ENCODE data around the gene SPACA7.
"Not testable (repeated sequence)": the region's sequence is repeated elsewhere in the genome, so short reads cannot be mapped to it uniquely, and the experiment has no call there.

SPACA7 gene

DNA sequence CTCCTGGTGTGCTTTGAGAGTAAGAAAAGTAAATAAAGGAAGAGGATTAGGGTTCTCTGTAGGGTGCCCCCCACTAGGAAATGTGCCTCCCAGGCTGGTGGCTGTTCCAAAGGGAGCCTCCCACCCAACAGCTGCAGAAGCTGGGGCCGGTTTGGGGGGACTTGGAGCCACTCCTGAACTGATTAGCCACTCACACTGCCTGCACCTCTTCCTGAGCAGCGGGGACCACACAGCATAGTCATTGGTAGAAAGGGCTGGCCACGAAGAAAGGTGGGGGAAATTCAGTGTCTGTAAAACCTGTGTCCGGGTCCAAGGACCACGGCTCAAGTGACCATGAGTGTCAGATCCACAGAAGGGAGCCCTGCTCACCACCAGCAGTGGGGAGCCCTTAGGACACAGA, 55.6 kb downstream of the SPACA7 start:
- no peak for DNase-seq

DNA sequence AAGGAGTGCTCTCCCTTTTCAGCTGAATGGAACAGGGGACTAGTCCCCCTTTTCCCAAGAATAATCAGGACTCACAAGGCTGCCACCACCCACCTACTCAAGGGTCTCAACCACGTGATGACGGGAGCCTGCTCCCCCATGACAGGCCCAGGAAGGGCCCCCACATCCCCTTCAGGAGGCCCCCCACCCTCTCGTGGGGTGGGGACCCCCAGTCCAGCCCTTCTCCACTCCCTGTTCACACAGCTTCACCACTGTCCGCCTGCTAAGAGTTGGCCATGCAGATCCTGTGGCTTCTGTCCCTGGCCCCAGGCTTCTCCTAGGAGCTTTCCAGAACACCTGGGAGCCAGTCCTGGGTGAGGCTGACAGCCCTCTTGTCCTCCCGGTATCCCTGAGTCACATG, 56.6 kb downstream of the SPACA7 start:
- not testable (repeated sequence) for DNase-seq

DNA sequence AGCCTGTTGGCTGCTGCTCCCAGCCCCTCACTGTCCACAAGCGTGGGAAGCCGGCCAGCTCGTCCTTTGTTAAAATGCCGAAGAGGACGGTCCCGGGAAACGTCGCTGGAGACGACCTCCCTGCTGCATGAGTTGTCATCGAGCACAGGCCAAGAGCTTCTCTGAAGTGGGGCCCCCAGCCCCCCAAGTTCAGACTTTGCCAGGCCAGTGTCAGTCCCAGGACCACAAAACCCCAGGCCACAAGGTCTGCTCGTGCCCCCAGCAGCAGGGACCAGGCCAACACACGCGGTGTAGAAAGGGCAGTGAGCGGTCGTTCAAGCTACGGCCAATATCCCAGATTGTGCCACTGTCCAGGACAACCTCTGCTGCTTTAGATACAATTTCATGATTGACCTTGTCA, 57.4 kb downstream of the SPACA7 start:
- not testable (repeated sequence) for DNase-seq

DNA sequence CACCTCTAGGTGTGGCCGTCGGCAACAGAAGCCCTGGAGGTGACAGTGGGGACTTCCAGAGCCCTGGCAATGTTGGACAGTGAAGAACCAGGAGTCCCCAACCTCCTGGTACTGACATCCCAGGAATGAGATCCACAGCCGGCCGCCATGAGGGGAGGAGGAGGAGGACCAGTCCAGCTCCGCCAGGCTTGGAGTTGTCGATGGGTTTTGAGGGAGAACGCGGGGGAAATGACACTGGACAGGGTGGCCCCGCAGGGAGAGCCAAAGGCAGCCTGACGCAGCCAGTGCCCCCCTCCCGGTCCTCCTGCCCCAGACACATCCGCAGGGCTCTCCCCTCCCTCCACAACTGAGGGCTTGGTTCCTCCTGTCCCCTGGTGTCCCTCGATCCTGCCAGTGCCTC, 57.9 kb downstream of the SPACA7 start:
- no peak for DNase-seq

DNA sequence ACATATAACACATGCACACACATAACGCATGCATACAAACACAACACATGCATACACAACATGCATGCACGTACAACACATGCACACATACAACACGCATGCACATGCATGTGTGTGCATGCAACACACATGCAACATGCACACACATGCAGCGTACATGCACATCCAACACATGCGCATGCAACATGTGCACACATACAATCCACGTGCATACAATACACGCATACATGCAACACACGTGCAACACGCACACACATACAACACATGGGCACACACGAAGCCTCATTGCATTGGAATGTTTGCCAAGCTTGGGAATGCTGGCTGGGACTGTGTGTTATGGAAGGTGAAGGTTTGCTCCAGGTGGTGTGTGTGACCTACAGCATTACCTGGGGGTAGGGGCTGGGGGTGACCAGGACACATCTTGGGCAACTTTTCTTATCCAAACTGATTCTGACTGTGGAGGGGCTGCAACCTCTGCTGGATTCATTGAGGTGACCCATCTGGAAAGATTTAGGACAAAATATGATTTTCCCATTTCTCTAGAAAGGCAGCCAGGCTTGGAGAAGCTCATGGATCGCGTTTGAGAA, 58.9 kb downstream of the SPACA7 start:
- no peak for DNase-seq

DNA sequence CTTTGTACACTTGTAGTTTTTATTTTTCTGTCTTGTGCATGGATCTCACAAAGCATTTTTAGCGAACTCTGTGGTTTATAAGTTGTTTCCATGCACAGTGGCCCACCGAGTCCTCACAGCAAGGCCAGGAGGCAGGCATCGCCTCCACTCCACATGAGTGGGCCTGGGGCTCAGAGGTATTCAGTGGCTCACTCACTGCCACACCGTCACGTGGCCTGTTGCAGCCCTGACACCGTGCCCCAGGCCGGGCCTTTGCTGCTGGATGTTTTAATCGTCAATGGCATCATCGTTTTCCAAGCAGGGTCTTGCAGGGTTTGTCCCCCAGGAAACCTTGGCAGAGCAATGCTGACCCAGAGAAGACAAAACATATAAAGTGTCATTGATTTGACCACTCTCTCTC, 59.8 kb downstream of the SPACA7 start:
- DNase-seq = no peak

DNA sequence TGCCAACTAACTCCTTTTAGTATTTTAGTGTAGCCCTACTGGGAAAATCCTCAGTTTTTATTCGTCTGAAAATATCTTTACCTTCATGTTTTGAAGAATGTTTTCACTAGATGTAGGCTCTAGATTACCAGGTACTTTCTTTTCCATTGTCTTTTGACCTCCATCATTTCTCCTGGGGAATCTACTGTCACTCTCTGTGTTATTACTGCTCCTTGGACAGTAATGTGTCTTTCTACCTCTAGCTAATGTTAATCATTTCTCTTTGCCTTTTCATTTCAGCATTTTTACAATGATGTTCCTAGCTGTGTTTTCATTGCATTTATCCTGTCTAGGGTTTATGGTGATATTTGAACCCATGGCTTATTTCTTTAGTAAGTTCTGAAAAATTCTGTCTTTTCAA, 61.9 kb downstream of the SPACA7 start:
- DNase-seq = no peak

DNA sequence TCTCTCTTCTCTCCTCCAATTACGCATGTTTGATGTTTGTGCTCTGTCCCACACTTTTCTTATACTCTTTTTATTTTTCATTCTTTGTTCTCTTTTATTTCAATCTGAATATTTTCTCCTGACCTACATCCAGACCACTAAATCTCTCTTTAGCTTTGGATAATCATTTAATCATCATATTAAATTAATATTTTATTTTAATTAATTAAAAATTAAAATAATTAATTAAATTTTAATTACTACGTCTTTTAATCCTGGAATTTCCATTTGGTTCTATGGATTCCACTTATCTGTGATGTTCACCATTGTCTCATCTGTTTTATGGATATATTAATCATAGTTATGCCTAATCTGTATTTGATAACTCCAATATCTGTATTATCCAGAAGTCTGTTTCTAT, 62.4 kb downstream of the SPACA7 start:
- DNase-seq = no peak

DNA sequence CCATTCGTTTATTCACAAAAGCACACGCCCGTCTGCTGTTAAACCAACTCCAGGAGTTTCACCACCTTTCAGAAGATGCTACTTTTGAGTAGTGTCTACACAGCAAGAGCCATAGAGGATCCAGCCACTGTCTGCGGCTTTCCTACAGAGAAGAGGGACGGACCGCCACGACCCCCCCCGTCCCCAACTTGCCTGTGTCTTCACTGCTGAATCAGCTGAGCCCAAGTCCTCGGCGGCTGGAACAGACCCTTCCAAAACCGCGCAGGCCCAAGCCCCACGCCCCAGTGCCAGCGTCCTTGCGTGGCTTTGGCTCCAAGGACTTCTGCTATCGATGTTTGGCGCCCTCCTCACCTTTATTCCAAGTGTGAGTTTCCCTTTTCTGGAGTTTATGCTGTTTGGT, 65.1 kb downstream of the SPACA7 start:
- no peak for DNase-seq

DNA sequence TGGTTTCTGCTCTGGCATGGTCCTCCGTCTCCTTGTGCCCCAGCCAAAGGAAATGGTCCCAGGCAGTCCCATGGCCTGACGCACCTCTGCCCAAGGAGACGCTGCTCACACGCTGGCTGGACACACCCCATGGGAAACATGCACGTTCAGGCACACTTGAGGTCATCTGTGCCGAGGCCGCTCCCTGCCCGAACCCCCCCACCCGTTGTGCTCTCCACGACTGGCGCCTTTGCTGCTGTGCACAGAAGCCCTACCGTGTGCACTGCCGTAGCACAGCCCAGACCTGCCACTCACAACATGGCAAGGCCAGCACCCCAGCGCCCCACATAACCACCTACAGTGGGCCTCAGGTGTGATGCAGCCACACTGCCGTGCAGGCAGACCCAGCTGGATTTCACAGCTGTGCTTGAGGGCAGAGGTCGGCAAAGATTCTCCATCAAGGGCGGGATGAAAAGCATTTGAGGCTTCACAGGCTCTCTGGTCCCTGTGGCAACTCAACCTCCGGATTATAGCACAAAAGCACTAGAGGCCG, 65.7 kb downstream of the SPACA7 start:
- DNase-seq = no peak

DNA sequence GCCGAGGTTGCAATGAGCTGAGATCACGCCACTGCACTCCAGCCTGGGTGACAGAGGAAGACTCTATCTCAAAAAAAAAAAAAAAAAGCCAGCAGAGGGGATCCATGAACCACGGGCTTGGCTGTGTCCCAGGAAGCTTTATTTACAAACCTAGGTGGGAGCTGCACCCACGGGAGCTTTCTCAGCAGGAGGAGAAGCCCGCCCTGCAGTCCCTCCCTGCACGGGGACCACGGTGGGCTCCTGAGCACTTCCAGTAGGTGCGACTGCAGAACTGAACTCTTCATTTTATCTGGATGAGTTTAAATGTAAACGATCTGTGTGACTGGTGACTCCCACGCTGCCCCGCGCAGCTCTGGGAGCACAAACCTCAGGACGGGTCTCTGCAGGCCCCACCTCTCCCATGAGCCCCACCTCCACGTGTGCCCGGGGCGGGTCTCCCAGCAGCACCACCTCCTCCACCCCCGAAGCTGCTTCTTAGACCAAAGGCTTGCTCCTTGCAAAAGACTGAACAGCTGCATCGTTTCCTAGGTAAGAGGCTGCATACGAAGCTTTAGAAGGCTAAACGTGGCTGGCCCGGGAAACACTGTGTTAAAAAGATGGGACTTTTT, 66.4 kb downstream of the SPACA7 start:
- DNase-seq = peak; percentile 27

DNA sequence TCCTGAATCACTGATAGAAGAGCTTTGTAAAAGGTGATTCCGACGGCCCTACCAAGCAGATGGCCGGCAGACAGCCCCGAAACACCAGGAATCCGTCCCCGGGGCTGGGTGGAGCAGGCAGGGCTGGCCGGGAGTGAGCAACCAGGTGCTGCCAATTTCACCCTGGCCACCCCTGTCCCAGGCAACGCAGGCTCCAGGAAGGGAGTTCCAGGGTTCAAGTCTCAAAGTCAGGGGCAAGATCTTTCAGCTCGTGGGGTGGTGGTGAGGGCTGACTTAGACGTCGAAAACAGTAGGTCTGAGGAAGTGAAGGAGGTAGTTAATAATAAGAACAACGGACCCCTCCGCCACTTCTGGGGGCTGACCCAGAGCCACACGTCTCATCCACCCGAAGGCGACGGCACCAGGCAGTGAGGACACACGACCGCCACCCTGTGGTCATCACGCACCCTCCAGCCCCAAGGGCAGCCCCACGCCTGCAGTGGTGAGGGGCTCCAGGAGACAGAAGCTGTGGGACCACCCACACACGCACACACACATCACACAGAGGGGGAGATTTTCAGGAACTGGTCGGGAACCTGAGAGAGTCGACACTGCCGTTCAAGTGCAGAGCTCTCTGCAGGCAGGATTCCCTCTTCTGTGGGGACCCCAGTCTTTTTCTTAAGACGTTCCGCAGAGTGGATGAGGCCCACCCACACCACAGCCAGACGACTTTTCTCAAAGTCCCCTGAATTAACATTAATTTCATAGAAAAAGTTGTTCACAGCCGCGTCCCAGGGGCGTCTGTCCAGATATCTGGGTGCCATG, 67.2 kb downstream of the SPACA7 start:
- no peak for DNase-seq

DNA sequence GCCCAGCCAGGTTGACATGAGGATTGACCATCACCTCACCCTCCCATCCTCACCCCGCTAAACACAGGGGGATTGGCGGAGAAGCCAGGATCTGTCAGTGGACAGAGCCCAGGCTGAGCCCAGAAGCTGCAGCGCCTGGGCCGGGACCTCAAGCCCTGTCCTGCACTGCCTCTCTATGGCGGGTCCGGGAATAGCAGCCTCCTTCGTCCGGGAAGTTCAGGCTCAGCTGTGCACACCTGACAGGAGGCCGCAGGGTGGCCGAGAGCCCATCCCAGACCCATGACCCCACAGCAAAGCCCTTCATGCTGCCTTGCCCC, 67.8 kb downstream of the SPACA7 start:
- peak; percentile 76 for DNase-seq

DNA sequence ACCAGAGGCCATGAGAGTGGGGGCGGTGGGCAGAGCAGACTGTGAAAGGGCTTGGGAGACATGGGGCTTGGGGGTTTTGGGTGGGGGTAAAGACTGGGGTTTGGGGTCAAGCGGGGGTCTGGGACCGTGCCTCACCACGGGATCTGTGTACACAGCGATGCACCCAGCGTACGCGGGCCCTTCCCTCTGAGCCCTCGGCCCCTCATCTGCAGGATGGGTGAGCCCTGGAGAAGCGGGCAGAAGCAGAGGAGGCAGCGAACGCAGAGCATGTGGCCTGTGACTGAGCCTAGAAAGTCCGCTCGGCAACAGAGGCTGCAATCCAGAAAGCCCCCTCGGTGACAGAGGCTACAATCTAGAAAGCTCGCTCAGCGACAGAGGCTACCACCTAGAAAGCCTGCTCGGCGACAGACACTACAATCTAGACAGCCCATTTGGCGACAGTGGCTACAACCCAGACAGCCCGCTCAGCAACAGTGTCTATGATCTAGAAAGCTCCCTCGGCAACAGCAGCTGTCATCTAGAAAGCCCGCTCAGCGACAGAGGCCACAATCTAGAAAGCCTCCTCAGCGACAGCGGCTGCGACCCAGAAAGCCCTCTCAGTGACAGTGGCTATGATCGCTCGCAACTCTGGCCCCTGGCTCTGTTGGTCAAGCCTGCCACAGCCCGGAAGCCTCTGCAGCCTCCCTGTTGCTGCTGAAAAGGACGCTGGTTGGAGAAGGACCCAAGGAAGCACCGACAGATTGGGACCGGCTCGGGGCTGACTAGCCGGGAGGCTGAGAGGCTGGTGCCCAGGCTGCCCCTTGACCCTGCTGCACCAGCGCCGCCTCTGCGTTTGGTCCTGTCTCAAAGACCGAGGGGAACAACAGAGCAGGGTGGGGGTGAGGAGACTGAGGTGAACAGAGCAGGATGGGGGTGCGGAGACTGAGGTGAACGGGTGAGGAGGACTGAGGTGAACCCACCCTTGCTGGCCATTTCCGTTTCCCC, 68.6 kb downstream of the SPACA7 start:
- DNase-seq = no peak

DNA sequence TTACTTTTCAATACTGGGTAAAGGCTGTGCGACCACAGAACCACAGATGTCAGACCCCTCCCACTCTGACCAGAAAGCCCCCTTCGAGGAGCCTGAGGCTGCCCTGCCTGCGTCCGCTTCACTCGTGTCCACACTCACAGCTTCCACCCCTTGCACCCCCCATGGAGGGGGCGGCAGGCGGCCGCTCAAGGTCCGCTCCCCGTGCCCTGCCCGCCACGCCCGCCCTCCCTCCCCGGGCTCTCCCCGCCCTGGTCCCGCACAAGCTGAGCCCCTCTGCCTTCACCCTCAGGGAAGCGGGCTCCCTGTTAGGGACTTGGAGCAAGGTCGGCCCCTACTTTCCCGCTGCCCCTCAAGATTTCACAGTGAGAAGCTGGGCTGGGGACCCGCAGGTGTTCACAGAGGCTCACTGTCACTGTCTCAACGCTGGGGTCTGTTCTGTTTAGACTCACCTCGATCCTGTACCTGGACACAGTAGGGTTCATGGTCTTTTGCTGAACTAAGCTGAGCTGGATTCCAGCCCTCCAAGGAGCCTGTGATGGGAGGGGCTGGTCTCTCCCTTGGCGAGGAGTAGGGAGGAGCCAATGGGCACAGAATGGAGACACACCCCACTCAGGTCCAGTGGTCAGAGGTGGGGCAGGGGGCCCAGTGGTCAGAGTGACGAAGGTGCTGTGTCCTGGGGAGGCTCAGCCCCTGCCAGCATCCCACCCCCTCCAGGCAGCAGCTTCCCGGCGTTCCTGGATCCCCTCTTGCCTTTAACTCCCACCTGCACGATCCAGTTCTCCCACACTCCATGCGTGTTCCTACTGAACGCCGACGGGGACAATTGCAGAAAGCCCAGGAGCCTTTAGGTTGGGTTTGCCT, 69.5 kb downstream of the SPACA7 start:
- no peak for DNase-seq

DNA sequence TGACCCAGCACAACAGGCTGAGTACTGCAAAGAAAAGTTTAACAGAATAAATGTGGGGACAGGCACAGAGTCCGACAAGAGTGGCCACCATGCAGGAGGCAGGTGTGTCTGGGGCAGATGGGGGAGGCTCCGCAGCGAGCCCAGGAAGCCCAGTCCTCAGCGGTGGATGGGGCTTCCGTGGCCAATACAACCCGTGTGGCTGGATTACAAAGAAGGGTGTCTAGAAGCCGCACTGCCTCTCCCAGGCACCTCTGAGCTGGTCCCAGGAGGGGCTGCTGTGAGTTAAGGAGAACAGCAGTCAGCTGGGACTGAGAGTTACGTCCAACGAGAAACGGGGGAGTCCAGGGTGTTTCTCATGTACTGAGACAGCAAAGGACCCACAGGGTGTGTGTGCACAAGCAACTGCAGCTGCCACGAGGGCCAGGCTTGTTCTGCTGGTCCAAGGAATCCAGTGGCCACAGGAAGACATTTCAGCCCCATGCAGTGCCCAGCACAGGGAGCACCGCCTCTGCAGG, 70.2 kb downstream of the SPACA7 start:
- DNase-seq = no peak

DNA sequence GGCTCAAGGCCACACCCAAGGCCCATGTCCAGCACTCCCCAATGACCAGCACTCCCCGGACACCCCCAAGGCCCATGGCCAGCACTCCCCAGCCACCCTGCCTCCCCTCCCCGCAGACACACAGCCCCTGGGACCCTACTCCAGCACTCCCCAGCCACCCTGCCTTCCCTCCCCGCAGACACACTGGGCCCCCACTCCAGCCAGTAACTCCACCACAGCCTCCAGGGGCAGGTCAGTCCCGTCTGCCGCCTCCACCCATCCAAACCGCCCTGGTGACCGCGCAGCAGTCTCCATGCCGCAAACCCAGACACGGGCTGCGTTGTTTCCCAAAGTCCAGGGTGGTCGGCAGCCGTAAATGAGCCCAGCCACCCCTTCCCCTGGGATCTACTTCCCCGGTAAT, 70.7 kb downstream of the SPACA7 start:
- no peak for DNase-seq

DNA sequence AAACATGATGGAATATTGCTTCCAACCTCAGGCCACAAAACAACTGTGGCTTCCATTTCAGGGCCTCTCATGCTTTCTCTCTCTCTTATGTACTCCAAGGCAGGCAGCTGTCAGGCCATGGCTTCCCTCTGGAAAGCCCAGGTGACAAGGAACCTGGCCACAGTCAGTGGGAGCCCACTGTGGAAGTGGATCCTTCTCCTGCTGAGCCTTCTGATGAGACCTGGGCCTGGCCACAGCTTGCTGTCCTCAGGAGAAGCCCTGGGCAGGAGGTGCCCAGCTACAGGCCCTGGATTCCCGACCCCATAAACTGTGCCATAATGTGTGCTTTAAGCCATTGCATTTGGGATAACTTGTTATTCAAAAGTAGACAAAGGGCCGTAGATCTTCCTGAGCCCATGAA, 71.2 kb downstream of the SPACA7 start:
- no peak for DNase-seq

DNA sequence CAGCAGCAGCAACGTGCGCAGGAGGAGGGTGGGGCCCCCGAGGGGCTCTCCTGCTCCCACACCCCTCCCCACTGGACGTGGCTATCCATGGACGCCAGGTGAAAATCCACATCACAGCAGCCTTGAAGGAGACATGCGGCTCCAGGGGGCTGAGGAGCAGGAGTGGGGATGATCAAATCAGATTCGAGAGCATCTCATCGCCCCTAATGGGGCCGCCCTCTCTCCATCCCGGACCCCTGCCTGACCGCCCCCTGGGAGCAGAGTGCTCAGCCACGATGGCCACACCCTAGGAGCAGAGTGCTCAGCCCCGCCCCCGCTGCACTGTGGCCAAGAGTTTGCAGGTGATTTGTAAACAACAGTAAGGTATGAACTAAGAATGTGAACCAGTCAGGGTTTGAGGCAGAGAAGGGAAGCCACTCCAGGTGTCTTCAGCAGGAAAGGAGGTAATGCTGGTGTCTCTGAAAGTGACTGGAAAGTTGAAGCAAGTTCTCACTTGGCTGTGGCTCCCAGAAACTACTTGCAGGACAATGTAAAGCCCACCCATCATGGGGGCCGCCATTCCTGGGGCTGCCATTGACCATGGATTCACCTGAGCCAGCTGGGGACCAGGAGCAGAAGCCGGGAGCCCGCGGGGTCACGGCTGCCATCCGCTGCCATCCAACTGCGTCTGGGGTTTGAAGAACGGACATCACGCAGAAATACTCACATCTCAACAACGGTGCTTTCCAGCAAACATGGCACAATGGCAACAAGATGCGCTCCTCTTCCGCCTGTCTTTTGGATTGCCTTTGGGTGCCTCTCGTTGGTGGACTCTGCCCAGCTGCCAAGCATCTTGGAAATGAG, 71.8 kb downstream of the SPACA7 start:
- DNase-seq = peak; percentile 60

DNA sequence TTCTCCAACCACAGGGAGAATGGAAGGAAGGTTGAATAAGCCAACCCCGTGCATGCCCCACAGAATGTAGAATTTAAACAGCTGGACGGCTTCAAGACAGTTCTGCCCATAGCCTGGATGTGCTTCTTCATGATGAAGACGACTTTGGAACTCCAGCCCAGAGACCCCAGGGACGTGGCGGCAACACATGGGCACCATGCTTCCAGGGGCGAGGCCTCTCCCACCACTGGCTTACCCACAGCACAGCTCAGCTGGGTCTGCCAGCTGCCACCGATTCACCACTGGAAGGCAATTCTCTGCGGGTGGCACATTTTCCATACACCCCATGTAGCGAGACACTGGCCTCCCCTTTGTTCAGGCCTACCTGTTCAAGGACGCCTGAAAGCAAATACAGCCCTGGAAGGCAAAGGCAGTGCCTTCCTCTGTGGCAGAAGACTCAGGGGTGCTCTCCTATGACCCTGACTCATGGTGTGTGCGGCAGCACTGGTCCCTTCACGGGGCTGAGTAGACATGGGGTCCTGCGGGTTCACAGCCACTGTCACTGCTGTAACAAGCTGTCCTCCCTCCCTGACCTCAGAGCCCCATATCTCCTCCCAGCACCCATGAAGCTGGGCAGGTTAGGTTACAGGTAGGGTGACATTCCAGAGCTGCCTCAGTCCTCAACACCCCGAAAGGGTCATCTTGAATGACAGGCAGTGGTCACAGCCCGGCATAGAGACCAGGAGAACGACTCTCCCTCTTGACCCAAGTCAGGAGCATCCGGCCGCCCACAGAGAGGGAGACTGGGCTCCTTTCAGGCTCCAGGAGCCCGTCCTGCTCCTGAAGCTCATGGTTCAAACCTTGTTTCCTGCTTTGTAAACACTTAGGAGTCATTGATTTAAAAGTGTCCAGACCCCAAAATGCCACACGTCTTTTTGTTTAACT, 72.7 kb downstream of the SPACA7 start:
- DNase-seq = peak; percentile 77

All from NCI-H345 (cell line).